AML-193 (cell line): ENCODE data around the gene PRDM4.
"Not testable (repeated sequence)": the region's sequence is repeated elsewhere in the genome, so short reads cannot be mapped to it uniquely, and the experiment has no call there.

ENCODE experiments used
- DNase-seq, 2 experiments: peaks; one replicate each; lab custom pipeline; 2025; lab: John Stamatoyannopoulos, UW

The PRDM4 gene

DNA sequence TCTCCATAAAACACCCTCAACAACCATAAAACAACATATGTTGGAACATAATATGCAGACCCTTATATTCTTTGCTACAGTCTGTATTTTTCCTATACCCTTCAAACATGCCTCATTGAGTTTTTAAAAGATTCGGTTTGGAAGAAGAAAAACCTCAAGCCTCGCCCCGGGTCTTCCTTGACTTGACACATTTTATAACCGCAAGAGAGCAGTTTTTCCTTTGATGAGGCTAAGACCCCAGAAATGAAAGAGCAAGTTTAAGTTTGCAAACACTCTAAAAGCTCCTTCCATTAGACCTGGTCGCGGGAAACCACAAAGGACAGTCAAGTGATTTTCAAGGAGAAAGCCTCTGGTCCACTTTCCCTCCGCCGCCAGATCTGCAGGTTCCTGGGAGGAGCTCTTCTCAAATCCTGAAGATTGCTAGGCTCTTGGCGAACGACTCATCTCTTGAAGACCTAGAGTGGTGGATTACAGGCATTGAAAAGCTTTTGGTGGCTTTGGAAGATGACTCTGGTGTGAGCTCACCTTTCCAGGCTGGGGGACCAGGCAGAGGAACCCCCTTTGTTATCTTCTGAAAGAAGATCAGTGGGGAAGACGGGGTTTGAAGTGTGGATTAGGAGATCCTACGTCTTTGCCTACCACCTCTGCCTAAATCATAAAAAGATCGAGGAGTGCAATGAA, 13.6 kb upstream of the PRDM4 start, which contains the start of gene ASCL4:
Gene ASCL4, plus strand, starts transcription at position 356 of the 681 bp plus-strand sequence. CDS start 515 bp downstream, outside the sequence.
- DNase-seq: no peak

DNA sequence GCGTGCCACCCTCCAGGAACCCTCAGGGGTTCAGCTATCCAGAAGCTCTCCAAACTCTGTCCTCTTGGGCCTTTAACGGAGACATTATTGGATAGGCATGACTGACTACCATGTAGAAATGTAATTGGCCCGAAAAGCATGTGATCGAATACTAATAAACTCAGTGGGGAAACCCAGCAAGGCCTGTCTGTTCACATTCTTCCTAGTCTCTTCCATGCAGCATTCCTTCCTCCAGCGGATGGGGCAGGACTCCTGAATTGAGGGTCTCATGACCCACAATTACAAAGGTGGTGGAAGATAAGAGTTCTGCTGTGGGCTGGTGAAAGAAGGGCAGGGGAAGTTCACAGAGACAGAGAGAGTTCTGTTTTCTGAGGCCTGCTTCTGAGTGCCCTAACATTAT, 6.5 kb upstream of the PRDM4 start:
- no peak for DNase-seq

DNA sequence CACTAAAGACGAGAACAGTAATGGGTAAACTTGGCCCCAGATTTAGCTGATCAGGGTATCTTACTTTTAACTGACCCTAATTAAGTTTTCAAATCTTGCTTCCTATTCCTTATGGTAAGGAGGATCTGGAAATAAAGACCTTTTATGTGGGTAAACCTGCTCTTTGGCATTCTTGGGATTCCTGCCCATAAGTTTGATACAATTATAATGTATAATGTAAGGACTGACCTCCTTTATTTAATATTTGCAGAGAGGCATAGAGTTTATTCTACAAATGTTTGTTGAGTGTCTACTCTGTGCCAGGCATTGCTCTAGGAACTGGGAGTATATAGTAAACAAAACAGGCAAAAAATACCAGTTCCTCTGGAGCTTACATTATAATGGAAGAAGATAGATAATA, 4.4 kb upstream of the PRDM4 start:
- DNase-seq: no peak

DNA sequence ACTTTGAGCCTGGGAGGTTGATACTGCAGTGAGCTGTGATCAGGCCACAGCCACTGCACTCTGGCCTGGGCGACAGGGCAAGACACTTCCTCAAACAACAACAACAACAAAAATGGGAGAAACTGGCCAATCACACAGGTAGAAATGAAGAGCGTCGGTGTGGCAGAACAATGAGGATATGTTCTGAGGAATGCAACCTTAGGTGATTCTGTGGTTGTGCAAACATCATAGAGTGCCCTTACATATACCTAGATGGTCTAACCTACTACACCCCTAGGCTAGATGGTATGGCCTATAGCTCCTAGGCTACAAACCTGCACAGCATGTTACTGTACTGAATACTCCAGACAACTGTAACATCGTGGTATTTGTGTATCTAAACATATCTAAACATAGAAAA, 3.7 kb upstream of the PRDM4 start:
- DNase-seq: no peak

DNA sequence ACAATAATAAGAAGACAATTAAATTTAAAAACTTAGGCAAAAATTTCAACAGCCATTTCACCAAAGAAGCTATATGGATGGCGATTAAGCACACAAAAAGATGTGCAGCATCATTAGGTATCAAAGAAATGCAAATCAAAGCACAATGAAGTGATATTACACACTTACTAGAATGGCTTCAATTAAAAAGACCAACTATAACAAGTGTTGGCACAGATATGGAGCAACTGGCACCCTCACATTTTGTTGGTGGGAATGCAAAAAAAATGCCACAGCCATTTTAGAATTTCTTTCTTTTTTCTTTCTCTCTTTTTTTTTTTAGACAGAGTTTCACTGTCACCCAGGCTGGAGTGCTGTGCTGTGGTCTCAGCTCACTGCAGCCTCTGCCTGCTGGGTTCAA, 1.9 kb upstream of the PRDM4 start:
- DNase-seq: no peak

DNA sequence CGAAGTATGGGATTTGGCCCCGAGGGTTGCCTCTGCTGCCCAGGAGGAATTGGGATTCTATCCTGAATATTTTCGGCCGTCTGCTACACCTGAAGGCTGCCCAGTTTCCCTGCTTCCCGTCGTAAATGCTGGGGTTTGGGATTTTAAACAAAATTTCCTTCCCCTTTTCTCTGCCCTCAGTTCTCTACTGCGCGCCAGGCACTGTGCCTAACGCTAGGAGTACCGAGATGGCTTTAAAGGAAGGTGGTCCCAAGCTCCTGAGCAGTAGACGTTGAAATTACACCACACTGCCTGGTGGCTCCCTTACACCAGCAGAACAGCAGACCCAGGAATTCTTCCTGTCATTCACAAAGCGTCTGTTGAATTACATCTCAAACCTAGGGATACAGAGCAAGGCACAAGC, 566 bp upstream of the PRDM4 start:
- no peak for DNase-seq

DNA sequence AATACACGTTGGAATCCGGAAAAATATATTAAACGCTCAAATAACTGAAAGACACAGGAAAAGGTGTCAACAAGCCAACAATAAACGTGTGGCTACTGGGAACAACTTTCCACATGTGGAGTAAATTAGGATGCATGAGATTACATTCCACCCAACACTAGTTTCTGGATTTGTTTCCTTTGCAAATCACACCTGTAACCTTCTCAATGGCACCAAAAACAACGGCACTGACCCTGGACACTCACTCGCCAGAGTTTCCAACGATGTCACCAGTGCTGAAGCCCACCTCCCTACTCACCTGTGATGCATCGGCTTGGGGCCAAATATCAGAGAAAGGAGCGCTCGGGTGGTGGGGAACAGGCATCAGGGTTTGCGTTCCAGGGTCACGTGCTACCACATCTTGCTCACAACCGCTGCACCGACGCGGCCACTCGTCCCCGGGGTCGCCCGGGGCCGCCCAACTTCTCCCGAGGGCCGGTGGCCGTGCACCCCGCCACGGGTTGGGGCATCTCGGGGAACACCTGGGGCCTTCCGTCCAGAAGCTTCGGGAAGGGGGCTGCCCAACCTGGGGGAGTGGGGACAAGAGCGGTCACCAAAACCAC, 629 bp downstream of the PRDM4 start:
- DNase-seq: peak; percentile 8 to 19

DNA sequence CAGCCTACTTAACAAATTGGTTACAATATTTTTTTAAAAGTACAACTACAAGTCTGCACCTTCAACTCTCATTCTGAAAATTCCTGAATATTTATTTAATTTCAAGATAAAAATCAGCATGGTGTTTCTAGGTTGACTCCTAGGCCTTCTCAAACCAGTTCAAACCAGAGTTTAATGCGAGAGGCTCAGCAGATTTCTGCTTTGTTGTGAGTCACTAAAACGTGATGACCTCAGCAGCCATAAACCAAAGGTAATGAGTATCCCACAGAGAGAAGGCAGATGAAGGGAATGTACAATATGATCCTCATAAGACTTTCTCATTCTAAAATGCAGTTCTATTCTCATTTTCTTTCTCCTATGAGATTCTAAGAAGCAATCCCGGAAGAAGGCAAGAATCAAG, 1.5 kb downstream of the PRDM4 start:
- peak; percentile 21 for DNase-seq

DNA sequence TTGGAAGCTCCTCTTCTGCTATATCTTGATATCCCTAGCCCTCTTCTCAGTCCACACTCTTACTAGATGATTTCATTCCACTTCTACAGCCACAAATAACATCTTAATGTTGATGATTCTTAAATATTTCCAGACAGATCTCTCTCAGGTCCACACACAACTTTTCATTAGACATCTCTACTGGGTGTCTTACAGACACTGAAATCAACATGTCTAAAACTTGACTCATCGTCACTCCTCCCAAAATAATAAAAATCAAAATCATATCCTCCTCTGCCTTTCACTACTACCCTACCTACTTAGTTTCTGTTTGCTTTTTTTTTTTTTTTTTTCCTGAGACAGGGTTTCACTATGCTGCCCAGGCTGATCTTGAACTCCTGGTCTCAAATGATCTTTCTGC, 11.9 kb downstream of the PRDM4 start:
- DNase-seq: no peak

DNA sequence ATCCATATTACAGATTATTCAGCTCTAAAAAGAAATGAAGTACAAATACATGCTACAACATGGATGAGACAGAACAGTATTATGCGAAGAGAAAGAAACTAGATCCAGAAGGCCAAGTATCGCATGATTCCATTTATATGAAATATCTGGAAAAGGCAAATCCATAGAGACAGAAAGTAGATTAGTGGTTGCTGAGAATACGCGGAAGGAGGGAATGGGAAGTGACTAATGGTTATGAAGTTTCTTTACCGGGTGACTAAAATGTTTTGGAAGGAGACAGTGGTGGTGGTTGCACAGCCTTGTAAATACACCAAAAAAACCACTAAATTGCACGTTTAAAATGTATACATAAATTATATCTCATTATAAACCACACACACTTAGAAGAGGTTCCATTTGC, 12.5 kb downstream of the PRDM4 start:
- no peak for DNase-seq

DNA sequence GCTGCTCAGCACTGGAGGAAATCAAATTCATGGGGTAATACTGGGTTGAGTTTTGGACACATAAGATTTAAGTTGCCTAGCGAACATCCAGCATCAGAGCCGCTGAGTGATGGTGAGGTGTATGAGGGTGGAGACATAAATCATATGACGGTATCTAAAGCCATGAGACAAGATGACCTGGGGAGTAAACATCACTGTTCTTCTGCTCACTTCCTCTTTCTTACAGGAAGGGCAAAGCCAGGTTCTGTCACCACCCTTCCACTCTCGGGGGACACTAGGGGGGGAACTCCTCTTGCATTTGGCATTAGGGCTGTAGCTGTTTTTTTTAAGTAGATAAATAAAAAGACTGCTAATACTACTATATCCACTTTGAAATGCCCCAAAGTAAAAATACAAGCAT, 24.0 kb downstream of the PRDM4 start:
- no peak for DNase-seq

DNA sequence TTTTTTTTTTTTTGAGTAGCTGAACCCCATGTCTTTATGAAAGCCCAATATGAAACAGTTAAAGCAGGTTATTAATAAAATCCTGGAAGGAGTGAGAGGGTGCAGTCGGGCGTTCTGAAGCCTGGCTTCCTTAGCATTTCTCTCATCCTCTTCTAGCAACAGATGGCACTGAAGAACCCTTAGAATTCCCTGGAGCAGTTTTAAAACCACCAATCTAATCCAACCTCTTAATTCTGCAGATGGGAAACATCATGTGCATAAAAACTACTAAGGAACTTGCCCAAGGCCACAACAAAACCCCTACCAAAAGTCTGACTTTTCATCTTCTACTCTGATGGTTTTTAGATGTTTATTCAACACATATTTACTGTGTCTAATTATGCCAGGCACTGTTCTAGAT, 25.2 kb downstream of the PRDM4 start:
- no peak for DNase-seq

DNA sequence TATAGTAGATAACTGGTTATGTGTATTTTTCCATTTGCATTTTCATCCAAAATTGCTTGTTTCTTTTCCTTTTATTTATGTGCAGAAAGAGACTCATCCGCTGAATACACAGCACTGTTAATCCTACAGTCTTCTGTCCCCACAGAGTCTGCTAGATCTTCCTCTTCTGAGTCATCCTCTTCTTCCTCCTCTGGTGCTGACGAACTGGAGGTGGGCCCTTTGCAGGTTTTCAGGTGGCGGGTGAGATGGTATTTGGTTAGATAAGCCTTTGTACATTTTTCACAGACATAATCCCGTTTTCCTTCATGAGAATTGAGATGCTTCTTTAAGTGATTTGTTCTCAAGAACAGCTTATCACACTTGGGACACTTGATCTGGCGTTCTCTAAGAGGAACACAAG, 26.8 kb downstream of the PRDM4 start:
- no peak for DNase-seq

DNA sequence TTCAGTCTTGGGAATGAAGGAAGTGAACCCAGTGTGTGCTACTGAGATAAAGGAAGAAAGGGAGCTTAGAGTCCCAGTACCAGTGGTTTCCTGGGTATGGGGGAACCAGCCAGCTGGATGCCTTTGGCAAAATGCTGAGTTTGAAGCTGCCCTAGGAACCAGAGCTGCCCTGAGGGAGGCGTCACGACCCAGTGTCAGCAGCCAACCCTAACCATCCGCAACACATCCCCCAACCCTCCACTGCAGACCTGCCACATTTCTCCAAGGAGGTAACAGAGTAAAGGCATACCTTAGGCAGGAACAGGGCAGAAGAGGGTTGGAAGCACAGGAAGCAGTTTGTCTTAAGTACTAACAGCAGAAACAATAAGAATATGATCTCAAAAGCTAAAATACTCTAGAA, 28.6 kb downstream of the PRDM4 start:
- no peak for DNase-seq

DNA sequence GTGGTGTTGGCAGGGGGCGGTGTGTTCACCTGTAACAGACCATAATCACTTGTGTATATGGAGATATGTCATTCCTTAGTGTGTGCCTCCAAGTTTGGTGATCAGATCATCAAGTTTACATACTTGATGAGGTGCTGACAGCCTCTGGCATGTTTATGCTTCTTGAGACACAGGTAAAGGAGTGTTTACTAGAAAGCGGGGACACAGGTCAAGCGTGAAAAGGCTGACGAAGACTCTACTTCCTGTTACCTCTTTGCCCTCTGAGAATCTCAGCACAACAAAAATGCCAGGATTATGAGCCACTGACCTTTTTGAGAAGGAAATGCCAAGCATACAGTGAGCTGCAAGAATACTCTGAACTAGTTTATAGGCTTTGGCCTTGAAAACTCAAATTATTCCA, 29.6 kb downstream of the PRDM4 start:
- no peak for DNase-seq

DNA sequence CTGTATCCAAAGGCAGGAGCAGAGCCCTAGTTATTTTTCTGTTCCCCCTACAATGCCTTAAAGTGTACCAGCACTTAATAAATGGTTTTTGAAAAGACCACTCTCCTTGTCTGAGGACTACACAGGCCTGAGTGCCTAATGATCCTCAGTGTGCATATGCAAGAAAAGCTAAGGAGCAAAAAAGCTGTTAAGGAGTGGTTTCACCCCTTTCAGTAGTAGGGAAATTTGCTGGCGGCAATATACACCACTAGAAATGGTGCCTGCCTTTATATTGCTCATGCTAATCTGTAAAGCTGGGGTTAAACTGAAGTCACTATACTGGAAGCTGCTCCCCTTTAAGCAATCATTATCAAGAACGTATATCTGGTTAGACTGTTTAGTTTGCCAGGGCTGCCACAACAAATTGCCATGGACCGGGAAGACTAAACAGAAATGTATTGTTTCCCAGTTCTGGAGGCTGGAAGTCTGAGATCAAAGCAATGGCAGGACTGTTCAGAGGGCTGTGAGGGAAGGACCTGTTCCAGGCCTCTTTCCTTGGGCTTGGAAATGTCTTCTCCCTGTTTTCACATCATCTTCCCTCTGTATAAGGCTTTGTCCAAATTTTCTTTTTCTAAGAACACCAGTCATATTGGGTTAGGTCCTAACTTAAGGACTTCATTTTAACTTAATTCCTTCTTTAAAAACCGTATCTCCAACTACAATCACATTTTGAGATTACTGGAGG, 30.2 kb downstream of the PRDM4 start:
- no peak for DNase-seq

DNA sequence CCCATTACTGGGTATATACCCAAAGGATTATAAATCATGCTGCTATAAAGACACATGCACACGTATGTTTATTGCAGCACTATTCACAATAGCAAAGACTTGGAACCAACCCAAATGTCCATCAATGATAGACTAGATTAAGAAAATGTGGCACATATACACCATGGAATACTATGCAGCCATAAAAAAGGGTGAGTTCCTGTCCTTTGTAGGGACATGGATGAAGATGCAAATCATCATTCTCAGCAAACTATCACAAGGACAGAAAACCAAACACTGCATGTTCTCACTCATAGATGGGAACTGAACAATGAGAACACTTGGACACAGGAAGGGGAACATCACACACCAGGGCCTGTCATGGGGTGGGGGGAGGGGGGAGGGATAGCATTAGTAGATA, 33.2 kb downstream of the PRDM4 start:
- DNase-seq: not testable (repeated sequence)

DNA sequence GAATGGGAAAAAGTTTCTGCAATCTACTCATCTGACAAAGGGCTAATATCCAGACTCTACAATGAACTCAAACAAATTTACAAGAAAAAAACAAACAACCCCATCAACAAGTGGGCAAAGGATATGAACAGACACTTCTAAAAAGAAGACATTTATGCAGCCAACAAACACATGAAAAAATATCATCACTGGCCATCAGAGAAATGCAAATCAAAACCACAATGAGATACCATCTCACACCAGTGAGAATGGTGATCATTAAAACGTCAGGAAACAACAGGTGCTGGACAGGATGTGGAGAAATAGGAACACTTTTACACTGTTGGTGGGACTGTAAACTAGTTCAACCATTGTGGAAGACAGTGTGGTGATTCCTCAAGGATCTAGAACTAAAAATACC, 33.6 kb downstream of the PRDM4 start:
- not testable (repeated sequence) for DNase-seq

DNA sequence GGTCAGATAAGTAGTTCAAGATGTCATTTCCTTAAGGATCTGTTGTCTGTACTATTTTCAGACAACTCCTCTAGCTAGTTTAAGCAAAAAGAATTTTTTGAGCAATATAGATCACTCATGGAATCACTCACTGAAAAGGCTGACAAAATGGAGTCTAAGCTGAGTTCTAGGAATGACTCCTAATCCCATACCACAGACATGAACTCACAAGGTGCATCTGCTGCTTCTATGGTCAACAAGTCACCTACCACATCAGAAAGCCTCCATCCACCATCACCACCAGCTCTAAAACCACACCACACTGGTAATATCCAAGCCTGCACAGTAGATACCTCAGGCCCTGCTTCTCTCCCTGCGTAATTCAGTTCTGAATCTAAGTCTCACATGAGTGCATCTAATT, 42.3 kb downstream of the PRDM4 start:
- no peak for DNase-seq

DNA sequence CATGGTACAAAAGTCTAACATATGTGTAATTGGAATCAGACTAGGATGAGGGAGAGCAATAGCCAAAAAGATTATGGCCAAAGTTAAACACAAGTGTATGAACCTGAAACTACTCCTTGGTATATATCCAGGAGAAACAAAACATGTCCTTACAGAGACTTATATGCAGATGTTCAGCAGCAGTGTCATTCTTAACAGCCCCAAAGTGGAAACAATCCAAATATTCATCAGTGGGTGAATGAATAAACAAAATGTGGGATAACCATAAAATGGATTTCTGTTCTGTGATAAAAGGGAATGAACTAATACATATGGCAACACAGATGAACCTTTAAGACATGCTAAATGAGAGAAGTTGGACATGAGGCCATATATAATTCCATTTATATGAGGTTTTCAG, 45.2 kb downstream of the PRDM4 start:
- DNase-seq: no peak

DNA sequence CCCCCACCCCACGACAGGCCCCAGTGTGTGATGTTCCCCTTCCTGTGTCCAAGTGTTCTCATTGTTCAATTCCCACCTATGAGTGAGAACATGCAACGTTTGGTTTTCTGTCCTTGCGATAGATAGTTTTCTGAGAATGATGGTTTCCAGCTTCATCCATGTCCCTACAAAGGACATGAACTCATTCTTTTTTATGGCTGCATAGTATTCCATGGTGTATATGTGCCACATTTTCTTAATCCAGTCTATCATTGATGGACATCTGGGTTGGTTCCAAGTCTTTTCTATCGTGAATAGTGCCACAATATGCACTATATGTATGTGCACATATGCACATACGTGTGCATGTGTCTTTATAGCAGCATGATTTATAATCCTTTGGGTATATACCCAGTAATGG, 55.4 kb downstream of the PRDM4 start:
- not testable (repeated sequence) for DNase-seq

DNA sequence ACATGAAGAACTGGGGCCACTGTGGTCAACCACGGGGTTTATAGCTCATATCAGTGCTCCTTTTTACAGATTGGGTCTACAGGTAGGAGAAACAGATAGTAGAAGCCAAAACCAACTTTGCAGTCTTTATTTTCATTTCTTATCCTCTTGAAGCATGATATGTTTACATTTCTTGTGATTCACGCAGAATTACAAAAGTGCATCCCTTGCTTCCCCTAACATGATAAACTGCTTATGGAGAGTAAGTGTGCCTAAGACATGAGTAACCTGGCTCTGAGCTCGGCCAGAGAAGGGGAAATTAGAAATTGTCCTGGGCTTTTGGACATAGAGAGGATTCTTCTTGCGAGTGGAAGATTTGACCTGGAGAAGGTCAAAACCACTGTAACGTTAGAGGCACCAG, 56.9 kb downstream of the PRDM4 start:
- no peak for DNase-seq

DNA sequence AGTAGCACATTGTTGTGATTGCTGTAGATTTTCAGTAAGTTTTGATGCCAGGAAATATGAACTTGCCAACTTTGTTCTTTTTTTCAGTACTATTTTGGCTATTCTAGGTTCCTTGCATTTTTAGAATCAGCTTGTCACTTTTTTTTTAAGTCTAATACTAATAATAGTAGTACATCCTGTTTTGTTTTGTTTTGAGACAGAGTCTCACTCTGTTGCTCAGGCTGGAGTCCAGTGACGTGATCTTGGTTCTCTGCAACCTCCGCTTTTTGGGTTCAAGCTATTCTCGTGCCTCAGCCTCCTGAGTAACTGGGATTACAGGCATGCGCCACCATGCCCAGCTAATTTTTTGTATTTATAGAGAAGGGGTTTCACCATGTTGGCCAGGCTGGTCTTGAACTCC, 58.8 kb downstream of the PRDM4 start:
- no peak for DNase-seq
